HCT116 (cell line): ENCODE measurements around the gene SOX2. TPM values are rescaled to one million over a fixed set of nuclear protein-coding genes. Genes with fewer than 3 reads are reported as not detected.

Experiments used
- ATAC-seq: fragments of 200-7000 bp; cut with Tn5 transposase; 2 replicates; pipeline ENCODE4 v1.9.1; 2020; ENCODE audit warnings: mild to moderate bottlenecking, moderate library complexity
- BruUV-seq: library from RNA; stranded (reverse); fragments of 400-500 nt; replicated peaks from 2 replicates; lab custom pipeline; 2021; lab: Mats Ljungman, UMichigan
- CTCF ChIA-PET: fragments of 300-600 bp; sonication (Branson Sonifier 250); formaldehyde crosslinking; loops from one replicate; lab custom pipeline; 2021; ENCODE audit warnings: antibody characterized with exemption; lab: Charles Lee
- POLR2A ChIA-PET: fragments of 300-600, 350-600 bp; sonication (Branson Sonifier 250); formaldehyde crosslinking; loops from one replicate; lab custom pipeline; 2021; ENCODE audit warnings: antibody characterized with exemption; lab: Charles Lee
- RAD21 ChIA-PET, 2 experiments: fragments of 300-600 bp; sonication (Branson Sonifier 250); formaldehyde crosslinking; loops; one replicate each; lab custom pipeline; 2023; ENCODE audit warnings: low total read pairs in 2 of 2; ENCODE audit not compliant: uncharacterized antibody in 2 of 2, unreplicated experiment in 2 of 2, low non-redundant PET in 1 of 2; lab: Charles Lee
- DNase-seq: peaks from one replicate; pipeline ENCODE4 v3.0.0-alpha.2; 2010; ENCODE audit warnings: low read depth, low spot score
- H2AFZ ChIP-seq: fragments of 200-600 bp; shearing (Covaris generic), sonication (generic); 2 replicates; pipeline ENCODE4 v1.6.1; 2017; ENCODE audit warnings: low read depth, mixed run types, mixed read lengths, antibody characterized with exemption, low read length; ENCODE audit not compliant: poor library complexity, severe bottlenecking
- H3K27ac ChIP-seq: 2 replicates; pipeline ENCODE4 v1.5.1; 2012; ENCODE audit warnings: low read depth, low read length
- H3K27me3 ChIP-seq: fragments of 200-600 bp; sonication (generic); 2 replicates; pipeline ENCODE4 v1.6.1; 2016; ENCODE audit warnings: mixed run types, low read length, mixed read lengths; ENCODE audit not compliant: insufficient read depth
- H3K36me3 ChIP-seq, 2 experiments: fragments of 200-500 bp in 1 of 2; fragments of 200-600 bp in 1 of 2; sonication (Bioruptor generic) in 1 of 2; sonication (generic) in 1 of 2; 2 replicates each; pipeline versions ENCODE4 v1.5.1 to v1.6.1; 2014 to 2016; ENCODE audit warnings: low read length in 2 of 2, inconsistent platforms in 1 of 2, mixed read lengths in 1 of 2, mixed run types in 1 of 2; ENCODE audit not compliant: insufficient read depth in 2 of 2, control insufficient read depth in 1 of 2
- H3K4me1 ChIP-seq, 2 experiments: fragments of 200-600 bp in 1 of 2; sonication (generic) in 1 of 2; 2 replicates each; pipeline versions ENCODE4 v1.5.1 to v1.6.1; 2012 to 2017; ENCODE audit warnings: low read length in 2 of 2, inconsistent platforms in 1 of 2, mild to moderate bottlenecking in 1 of 2, mixed read lengths in 1 of 2, mixed run types in 1 of 2, moderate library complexity in 1 of 2; ENCODE audit not compliant: insufficient read depth in 2 of 2, control insufficient read depth in 1 of 2
- H3K4me2 ChIP-seq: fragments of 200-600 bp; sonication (generic); 2 replicates; pipeline ENCODE4 v1.6.1; 2017; ENCODE audit warnings: mixed run types, low read length, mixed read lengths
- H3K4me3 ChIP-seq, 2 experiments: fragments of 200-600 bp in 1 of 2; sonication (generic) in 1 of 2; replicated peaks in 1 of 2; 2 replicates each; pipeline ENCODE4 v1.5.1; 2011 to 2016; ENCODE audit warnings: low read length in 2 of 2, control low read depth in 1 of 2, low read depth in 1 of 2, mild to moderate bottlenecking in 1 of 2, mixed read lengths in 1 of 2, mixed run types in 1 of 2
- H3K79me2 ChIP-seq: fragments of 200-600 bp; sonication (generic); 2 replicates; pipeline ENCODE4 v1.6.1; 2017; ENCODE audit warnings: mild to moderate bottlenecking, mixed run types, low read length, moderate library complexity, mixed read lengths; ENCODE audit not compliant: insufficient read depth
- H3K9ac ChIP-seq: fragments of 200-600 bp; sonication (generic); 2 replicates; pipeline ENCODE4 v1.6.1; 2016; ENCODE audit warnings: low read length, mixed read lengths
- H3K9me2 ChIP-seq: fragments of 200-600 bp; sonication (generic), shearing (Covaris generic); 2 replicates; pipeline ENCODE4 v1.6.1; 2017; ENCODE audit warnings: mixed run types, mild to moderate bottlenecking, moderate library complexity; ENCODE audit not compliant: insufficient read depth
- H3K9me3 ChIP-seq, 2 experiments: fragments of 200-500 bp in 1 of 2; fragments of 200-600 bp in 1 of 2; sonication (Bioruptor generic) in 1 of 2; sonication (generic) in 1 of 2; 2 replicates each; pipeline ENCODE4 v1.6.1; 2014 to 2017; ENCODE audit warnings: low read length in 2 of 2, mixed read lengths in 2 of 2, inconsistent platforms in 1 of 2, low read depth in 1 of 2, mild to moderate bottlenecking in 1 of 2, mixed run types in 1 of 2, moderate library complexity in 1 of 2; ENCODE audit not compliant: control insufficient read depth in 1 of 2, insufficient read depth in 1 of 2
- H4K20me1 ChIP-seq: fragments of 200-600 bp; sonication (generic), shearing (Covaris generic); 2 replicates; pipeline ENCODE4 v1.6.1; 2017; ENCODE audit warnings: mixed run types, mild to moderate bottlenecking, moderate library complexity; ENCODE audit not compliant: insufficient read depth
- EZH2 ChIP-seq: fragments of 200-600 bp; sonication (generic); IDR thresholded peaks from 2 replicates; pipeline ENCODE4 v1.6.1; 2017; ENCODE audit warnings: antibody characterized with exemption, mixed run types
- EZH2phosphoT487 ChIP-seq: fragments of 200-600 bp; IDR thresholded peaks from 2 replicates; pipeline ENCODE4 v1.6.1; 2018; ENCODE audit warnings: antibody characterized with exemption, borderline replicate concordance
- FOSL1 ChIP-seq: IDR thresholded peaks from 2 replicates; pipeline ENCODE4 v1.6.1; 2012; ENCODE audit warnings: low read depth
- JUND ChIP-seq: IDR thresholded peaks from 2 replicates; pipeline ENCODE4 v1.6.1; 2012
- SIN3A ChIP-seq: IDR thresholded peaks from 2 replicates; pipeline ENCODE4 v1.6.1; 2012; ENCODE audit warnings: low read depth
- TCF7L2 ChIP-seq: IDR thresholded peaks from 2 replicates; pipeline ENCODE4 v1.7.0; 2011; ENCODE audit warnings: borderline replicate concordance, inconsistent platforms; ENCODE audit not compliant: insufficient read depth, insufficient read length; ENCODE audit errors: extremely low read depth
- YY1 ChIP-seq: IDR thresholded peaks from 2 replicates; pipeline ENCODE4 v1.6.1; 2011; ENCODE audit warnings: low read length, low read depth, moderate library complexity, mild to moderate bottlenecking; ENCODE audit not compliant: insufficient replicate concordance; ENCODE audit errors: extremely low read depth
- ZNF274 ChIP-seq: fragments of 200-500 bp; sonication (Bioruptor generic); IDR thresholded peaks from 2 replicates; pipeline ENCODE4 v1.6.1; 2014; ENCODE audit warnings: mild to moderate bottlenecking, low read depth, low read length, inconsistent platforms
- intact Hi-C: fragments of 100-400 bp; cut with micrococcal nuclease; formaldehyde crosslinking; loops from 2 replicates; pipeline ENCODE4 v1.10.0; 2022
- total RNA-seq: library from RNA; stranded (reverse); gene quantifications from one replicate; pipeline ENCODE4 v1.2.1, GENCODE V29; 2021; ENCODE audit not compliant: unreplicated experiment

Gene SOX2
- total RNA-seq, 1 experiment from 2014 or later, result 0.15 TPM

DNA sequence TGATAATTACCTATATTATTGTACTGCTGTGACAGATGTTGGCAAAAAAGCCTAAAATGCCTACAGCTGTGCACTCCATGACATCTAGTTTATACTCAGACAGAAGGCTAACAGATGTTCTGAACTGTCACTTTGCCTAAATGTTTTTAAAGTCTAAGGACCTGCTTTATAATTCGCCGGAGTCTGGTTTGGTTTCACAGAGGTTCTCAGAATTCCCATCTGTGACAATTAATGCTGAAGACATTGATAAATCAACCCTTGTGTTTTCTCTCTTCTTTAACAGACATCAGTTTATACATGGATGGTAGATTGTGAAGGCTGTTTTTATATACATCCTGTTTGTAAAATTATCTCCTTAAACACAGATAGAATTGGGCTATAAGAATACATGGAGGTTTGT, 19.8 kb upstream of the SOX2 start:
- Histone ChIP-seq H3K27me3 (no peaks in the 10 kb centered on the region), H3K4me3 (no peak overlapping the region), H3K36me3 (no peaks in the 10 kb centered on the region), H3K4me2 (no peak overlapping the region), H3K9me2 (no peaks in the 10 kb centered on the region), H3K79me2 (no peaks in the 10 kb centered on the region), H3K4me1 (no peaks in the 10 kb centered on the region), H2AFZ (no peak overlapping the region), H4K20me1 (no peaks in the 10 kb centered on the region), H3K9me3 (no peaks in the 10 kb centered on the region), H3K9ac (no peak overlapping the region), H3K27ac (no peak overlapping the region)
- RAD21 ChIA-PET, result no interaction called here
- intact Hi-C loops, result no loop called here
- no TSS peak for BruUV-seq
- TF ChIP-seq YY1, result no peak
- TF ChIP-seq TCF7L2, result no peak
- TF ChIP-seq EZH2phosphoT487, result no peak
- TF ChIP-seq ZNF274, result no peak
- no peak for TF ChIP-seq EZH2
- TF ChIP-seq SIN3A, result no peak
- no peak for ATAC-seq
- POLR2A ChIA-PET, result no interaction called here
- no peak for DNase-seq
- CTCF ChIA-PET, result interaction anchor here (1.4 kb wide), 1 partner anchor 10 kb away, joined by 4 read pairs; no protein-coding TSS in a partner anchor

DNA sequence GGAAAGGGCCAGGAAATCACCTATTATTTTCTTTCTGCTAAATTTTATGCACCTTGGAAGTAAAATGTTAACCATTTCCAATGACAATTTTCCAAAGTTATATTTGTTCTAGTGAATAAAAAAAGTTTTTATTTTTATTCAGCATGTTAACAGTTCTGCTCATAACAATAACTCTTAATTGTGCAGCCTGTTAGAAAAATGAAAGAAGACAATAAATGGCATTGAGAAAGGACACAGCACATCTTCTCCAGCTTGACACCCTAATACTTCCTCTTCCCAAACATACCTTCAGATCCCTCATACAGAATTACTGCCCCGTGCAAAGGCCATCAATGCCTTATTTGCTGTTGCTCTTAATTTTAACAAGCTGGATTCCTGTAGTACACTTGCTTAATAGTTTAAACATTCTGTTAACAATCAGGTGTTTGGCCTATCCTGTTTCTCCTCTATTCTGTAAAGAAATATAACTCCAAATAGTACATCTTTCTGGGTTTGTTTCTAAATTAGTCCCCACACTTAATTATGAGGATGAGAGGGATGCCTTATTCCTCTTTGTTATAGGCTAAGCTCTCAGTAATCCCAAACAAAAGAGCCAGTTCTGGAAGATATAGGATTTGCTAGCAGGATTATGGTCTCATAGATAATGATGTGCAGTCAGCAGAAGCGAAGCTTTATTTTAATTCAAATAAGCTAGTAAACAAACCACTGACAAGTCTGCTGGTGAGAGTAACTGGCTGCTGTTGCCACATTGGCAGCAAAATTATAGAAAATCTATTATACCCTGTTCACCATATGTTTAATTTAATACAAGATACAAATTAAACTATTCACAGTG, 19.2 kb upstream of the SOX2 start:
- CTCF ChIA-PET, result interaction anchor here (1.4 kb wide), 1 partner anchor 9 kb away, joined by 4 read pairs; no protein-coding TSS in a partner anchor
- H3K27ac ChIP-seq, result no peak overlapping the region
- no peak for DNase-seq
- ATAC-seq, result no peak
- no peaks in the 10 kb centered on the region for H3K79me2 ChIP-seq
- no peaks in the 10 kb centered on the region for H3K9me3 ChIP-seq
- no peak overlapping the region for H3K4me3 ChIP-seq
- no peak overlapping the region for H2AFZ ChIP-seq
- H3K9ac ChIP-seq, result no peak overlapping the region
- no peaks in the 10 kb centered on the region for H3K27me3 ChIP-seq
- no peaks in the 10 kb centered on the region for H4K20me1 ChIP-seq
- POLR2A ChIA-PET, result no interaction called here
- no peak overlapping the region for H3K4me2 ChIP-seq
- no peak for TF ChIP-seq FOSL1
- TF ChIP-seq JUND, result no peak
- TF ChIP-seq TCF7L2, result no peak
- TF ChIP-seq YY1, result no peak
- H3K36me3 ChIP-seq, result no peaks in the 10 kb centered on the region
- no peaks in the 10 kb centered on the region for H3K4me1 ChIP-seq
- intact Hi-C loops, result no loop called here
- H3K9me2 ChIP-seq, result no peaks in the 10 kb centered on the region
- no TSS peak for BruUV-seq
- RAD21 ChIA-PET, result no interaction called here
